ENCODE data around the gene LEMD1.

GRCh38 chr1:205373022-205373797 lies 48.6 kb downstream of the LEMD1 start:
- TF ChIP-seq POLR2A (IDR thresholded peaks at IDR 0.05) = no peak
- no peak for TF ChIP-seq CTCF (IDR thresholded peaks at IDR 0.05)
